Liver (tissue), 9 donors: ENCODE measurements around the gene ARHGEF9. TPM values are rescaled to one million over a fixed set of nuclear protein-coding genes. Genes with fewer than 3 reads are reported as not detected.

Source experiments
- DNase-seq: peaks from one replicate; pipeline ENCODE4 v3.0.0-alpha.2; 2017; ENCODE audit warnings: low spot score
- H3K27ac ChIP-seq, 2 donors: one replicate each; pipeline ENCODE4 v1.7.0; 2013; ENCODE audit warnings: inconsistent platforms in 2 of 2, low read length in 2 of 2, control low read depth in 1 of 2, low read depth in 1 of 2, mild to moderate bottlenecking in 1 of 2
- H3K27me3 ChIP-seq, 4 donors: one replicate each; pipeline versions ENCODE4 v1.6.1 to v1.7.0; 2013; ENCODE audit warnings: low read length in 3 of 4, inconsistent platforms in 1 of 4, mild to moderate bottlenecking in 1 of 4, moderate library complexity in 1 of 4; ENCODE audit not compliant: control insufficient read depth in 4 of 4, insufficient read depth in 4 of 4
- H3K36me3 ChIP-seq, 4 donors: one replicate each; pipeline versions ENCODE4 v1.6.1 to v1.7.0; 2013; ENCODE audit warnings: low read length in 3 of 4, mild to moderate bottlenecking in 3 of 4, low read depth in 1 of 4, moderate library complexity in 1 of 4; ENCODE audit not compliant: control insufficient read depth in 4 of 4, insufficient read depth in 3 of 4
- H3K4me1 ChIP-seq, 4 donors: one replicate each; pipeline versions ENCODE4 v1.6.1 to v1.7.0; 2013; ENCODE audit warnings: low read length in 3 of 4, mild to moderate bottlenecking in 3 of 4, moderate library complexity in 1 of 4; ENCODE audit not compliant: control insufficient read depth in 4 of 4, insufficient read depth in 4 of 4
- H3K4me3 ChIP-seq, 3 donors: one replicate each; pipeline versions ENCODE4 v1.6.1 to v1.7.0; 2013; ENCODE audit warnings: low read length in 3 of 3, control low read depth in 1 of 3, low read depth in 1 of 3, mild to moderate bottlenecking in 1 of 3
- H3K9ac ChIP-seq, 2 donors: one replicate each; pipeline ENCODE4 v1.7.0; 2013; ENCODE audit warnings: low read length in 2 of 2, mild to moderate bottlenecking in 2 of 2, moderate library complexity in 2 of 2, control low read depth in 1 of 2, low read depth in 1 of 2
- H3K9me3 ChIP-seq, 4 donors: one replicate each; pipeline versions ENCODE4 v1.6.1 to v1.7.0; 2013; ENCODE audit warnings: low read length in 3 of 4; ENCODE audit not compliant: control insufficient read depth in 4 of 4
- ATF3 ChIP-seq: IDR thresholded peaks from 2 replicates; pipeline ENCODE4 v1.6.1; 2016; ENCODE audit warnings: antibody characterized with exemption
- CTCF ChIP-seq: fragments of 150-350 bp; IDR thresholded peaks from 2 replicates; pipeline ENCODE4 v1.5.1; 2017; ENCODE audit warnings: improper control_type of control experiment, low read depth, low read length; ENCODE audit not compliant: missing input control
- FOXA1 ChIP-seq: IDR thresholded peaks from 2 replicates; pipeline ENCODE4 v1.6.1; 2016; ENCODE audit warnings: antibody characterized with exemption
- FOXA2 ChIP-seq: IDR thresholded peaks from 2 replicates; pipeline ENCODE4 v1.6.1; 2016; ENCODE audit warnings: antibody characterized with exemption
- GABPA ChIP-seq, 2 donors: IDR thresholded peaks in 1 of 2; conservative IDR thresholded peaks in 1 of 2; 2 replicates each; pipeline ENCODE4 v1.6.1; 2016; ENCODE audit warnings: antibody characterized with exemption in 2 of 2, mild to moderate bottlenecking in 1 of 2, moderate library complexity in 1 of 2
- HNF4A ChIP-seq, 2 donors: conservative IDR thresholded peaks; 2 replicates each; pipeline ENCODE4 v1.6.1; 2016; ENCODE audit warnings: antibody characterized with exemption in 2 of 2, mild to moderate bottlenecking in 2 of 2
- HNF4G ChIP-seq: IDR thresholded peaks from 2 replicates; pipeline ENCODE4 v1.6.1; 2016; ENCODE audit warnings: antibody characterized with exemption
- JUND ChIP-seq, 2 donors: IDR thresholded peaks; 2 replicates each; pipeline ENCODE4 v1.6.1; 2016; ENCODE audit warnings: antibody characterized with exemption in 2 of 2
- MAX ChIP-seq: IDR thresholded peaks from 2 replicates; pipeline ENCODE4 v1.6.1; 2016; ENCODE audit warnings: antibody characterized with exemption
- NR2F2 ChIP-seq: IDR thresholded peaks from 2 replicates; pipeline ENCODE4 v1.6.1; 2016; ENCODE audit warnings: antibody characterized with exemption
- RAD21 ChIP-seq, 2 donors: IDR thresholded peaks; 2 replicates each; pipeline ENCODE4 v1.6.1; 2016; ENCODE audit warnings: antibody characterized with exemption in 2 of 2, mild to moderate bottlenecking in 2 of 2
- REST ChIP-seq: IDR thresholded peaks from 2 replicates; pipeline ENCODE4 v1.6.1; 2016; ENCODE audit warnings: antibody characterized with exemption, mild to moderate bottlenecking
- RXRA ChIP-seq, 2 donors: IDR thresholded peaks; 2 replicates each; pipeline ENCODE4 v1.6.1; 2017 to 2018; ENCODE audit warnings: antibody characterized with exemption in 2 of 2, mild to moderate bottlenecking in 1 of 2
- SP1 ChIP-seq: IDR thresholded peaks from 2 replicates; pipeline ENCODE4 v1.6.1; 2018; ENCODE audit warnings: antibody characterized with exemption, mild to moderate bottlenecking
- TAF1 ChIP-seq: conservative IDR thresholded peaks from 2 replicates; pipeline ENCODE4 v1.6.1; 2016; ENCODE audit warnings: antibody characterized with exemption, mild to moderate bottlenecking
- YY1 ChIP-seq: IDR thresholded peaks from 2 replicates; pipeline ENCODE4 v1.6.1; 2016; ENCODE audit warnings: antibody characterized with exemption, mild to moderate bottlenecking
- WGBS: extraction: QIAGEN DNeasy Blood & Tissue Kit; methylation state at CpG from one replicate; pipeline ENCODE4 v1.1.7; 2013; 5-methylcytosine and 5-hydroxymethylcytosine counted together
- polyA plus RNA-seq, 2 donors: library from polyadenylated mRNA; stranded (reverse) in 1 of 2; unstranded in 1 of 2; fragments of 200-250 nt in 1 of 2; fragments of >200 nt in 1 of 2; fragmentation: Nextera tagmentation in 1 of 2; extraction: Ambion mirVana in 1 of 2; gene quantifications; one replicate each; pipeline versions ENCODE4 v1.2.1 to v1.2.3, GENCODE V29; 2013 to 2015
- total RNA-seq, 2 donors: library from RNA; depleted of rRNA; stranded (reverse); fragments of >200 nt; gene quantifications; one replicate each; pipeline ENCODE4 v1.2.3, GENCODE V29; 2014
- donor health status: healthy.
- donor health status: healthy.
- donor health status: healthy.
- donor health status: healthy.
- donor health status: healthy.

ARHGEF9 gene
- total and polyA plus RNA-seq, 4 donors, result 2.1 to 9.0 (median 6.2) TPM

- Histone ChIP-seq H3K27me3 (peaks cover 0 to 4% (median 0%) of the 10 kb centered on the region in 4 donors), H3K36me3 (peaks cover 0 to 7% (median 3%) of the 10 kb centered on the region in 4 donors), H3K4me1 (no peaks in the 10 kb centered on the region), H3K4me3 (no peak overlapping the region), H3K9me3 (peaks cover 0 to 6% (median 0%) of the 10 kb centered on the region in 4 donors), H3K9ac (no peak overlapping the region), H3K27ac (no peak overlapping the region)
- WGBS, result 98% methylated on average over 5 of the region's 5 CpGs
- TF ChIP-seq MAX (no peak), TAF1 (no peak), NR2F2 (no peak), RAD21 (IDR thresholded peaks at IDR 0.05) (no peak), SP1 (no peak), YY1 (no peak), REST (no peak), CTCF (no peak)
- DNase-seq, result no peak
Measured at GRCh38 chrX:63635750-63636149, 149.3 kb downstream of the ARHGEF9 start.

- TF ChIP-seq NR2F2 (no peak), RXRA (IDR thresholded peaks at IDR 0.05) (no peak), RAD21 (IDR thresholded peaks at IDR 0.05) (no peak), MAX (no peak), HNF4G (no peak), FOXA2 (no peak), JUND (IDR thresholded peaks at IDR 0.05) (no peak), GABPA (IDR thresholded peaks at IDR 0.05 in 1 of 2, conservative IDR thresholded peaks at IDR 0.05 in 1 of 2) (no peak), FOXA1 (no peak), REST (no peak), ATF3 (no peak), HNF4A (conservative IDR thresholded peaks at IDR 0.05) (no peak)
- no peak for DNase-seq
- Histone ChIP-seq H3K9me3 (no peaks in the 10 kb centered on the region), H3K27ac (no peak overlapping the region), H3K4me3 (no peak overlapping the region), H3K4me1 (no peaks in the 10 kb centered on the region), H3K36me3 (no peaks in the 10 kb centered on the region), H3K9ac (no peak overlapping the region), H3K27me3 (no peaks in the 10 kb centered on the region)
- 72% methylated on average over 9 of the region's 9 CpGs for WGBS
Measured at GRCh38 chrX:63613531-63614028, 171.4 kb downstream of the ARHGEF9 start.
